ENCODE data around the gene SEMA3C. TPM values are rescaled to one million over a fixed set of nuclear protein-coding genes. Genes with fewer than 3 reads are reported as not detected.

SEMA3C gene
- total RNA-seq, 2 experiments from 2014 or later, result not detected

DNA sequence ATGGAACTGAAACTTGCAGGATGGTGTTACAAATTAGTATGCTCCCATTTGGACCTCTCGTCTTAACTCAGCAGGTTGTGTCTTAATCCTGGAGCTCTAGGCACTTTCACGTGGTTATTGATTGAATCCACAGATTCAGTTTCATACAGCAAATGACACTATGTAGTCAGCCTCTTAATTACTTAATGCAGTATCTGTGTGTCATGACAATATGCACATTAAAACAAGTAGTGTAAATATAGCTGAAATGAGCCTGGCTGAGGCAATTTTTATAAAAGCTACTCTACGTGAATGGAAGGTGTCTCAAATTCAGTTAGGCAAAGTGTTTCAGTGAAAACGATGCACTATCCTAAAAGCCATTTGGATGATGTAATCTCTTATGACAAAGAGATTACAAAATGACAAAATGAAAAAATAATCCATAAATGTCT, 193.7 kb downstream of the SEMA3C start:
- ChIA-PET POLR2A (no interaction called here), CTCF (no interaction called here)
- Mint-ChIP-seq H3K27ac (no peak overlapping the region), H3K4me1 (no peaks in the 10 kb centered on the region), H3K27me3 (no peaks in the 10 kb centered on the region), H3K9me3 (peaks cover 5% of the 10 kb centered on the region), H3K36me3 (ENCODE audit: low read depth) (no peaks in the 10 kb centered on the region), H3K4me3 (no peak overlapping the region)
- no peak for DNase-seq

GRCh38 chr7:80724249-80724871, 194.5 kb downstream of the SEMA3C start:
- H3K36me3 Mint-ChIP-seq (ENCODE audit: low read depth), result no peaks in the 10 kb centered on the region
- peaks cover 5% of the 10 kb centered on the region for H3K9me3 Mint-ChIP-seq
- DNase-seq, result no peak
- H3K27me3 Mint-ChIP-seq, result no peaks in the 10 kb centered on the region
- no peak overlapping the region for H3K4me3 Mint-ChIP-seq
- ChIA-PET CTCF (no interaction called here), POLR2A (no interaction called here)
- no peaks in the 10 kb centered on the region for H3K4me1 Mint-ChIP-seq
- H3K27ac Mint-ChIP-seq, result no peak overlapping the region

GRCh38 chr7:80722616-80723195, 196.1 kb downstream of the SEMA3C start:
- POLR2A ChIA-PET, result no interaction called here
- H3K4me1 Mint-ChIP-seq, result no peaks in the 10 kb centered on the region
- no peaks in the 10 kb centered on the region for H3K36me3 Mint-ChIP-seq (ENCODE audit: low read depth)
- H3K4me3 Mint-ChIP-seq, result no peak overlapping the region
- no peaks in the 10 kb centered on the region for H3K27me3 Mint-ChIP-seq
- H3K27ac Mint-ChIP-seq, result no peak overlapping the region
- CTCF ChIA-PET, result no interaction called here
- DNase-seq, result no peak
- H3K9me3 Mint-ChIP-seq, result peaks cover 2% of the 10 kb centered on the region

GRCh38 chr7:80721883-80722615, 196.8 kb downstream of the SEMA3C start:
- no peaks in the 10 kb centered on the region for H3K27me3 Mint-ChIP-seq
- DNase-seq, result no peak
- no peak overlapping the region for H3K27ac Mint-ChIP-seq
- POLR2A ChIA-PET, result no interaction called here
- H3K4me3 Mint-ChIP-seq, result no peak overlapping the region
- H3K4me1 Mint-ChIP-seq, result no peaks in the 10 kb centered on the region
- CTCF ChIA-PET, result no interaction called here
- H3K36me3 Mint-ChIP-seq (ENCODE audit: low read depth), result no peaks in the 10 kb centered on the region
- peaks cover 2% of the 10 kb centered on the region for H3K9me3 Mint-ChIP-seq

- Mint-ChIP-seq H3K4me1 (no peaks in the 10 kb centered on the region), H3K27me3 (no peaks in the 10 kb centered on the region), H3K4me3 (no peak overlapping the region), H3K9me3 (peaks cover 2% of the 10 kb centered on the region), H3K36me3 (ENCODE audit: low read depth) (no peaks in the 10 kb centered on the region), H3K27ac (no peak overlapping the region)
- DNase-seq, result no peak
- CTCF ChIA-PET, result no interaction called here
- POLR2A ChIA-PET, result no interaction called here
Measured at GRCh38 chr7:80720146-80720545, 198.7 kb downstream of the SEMA3C start.

DNA sequence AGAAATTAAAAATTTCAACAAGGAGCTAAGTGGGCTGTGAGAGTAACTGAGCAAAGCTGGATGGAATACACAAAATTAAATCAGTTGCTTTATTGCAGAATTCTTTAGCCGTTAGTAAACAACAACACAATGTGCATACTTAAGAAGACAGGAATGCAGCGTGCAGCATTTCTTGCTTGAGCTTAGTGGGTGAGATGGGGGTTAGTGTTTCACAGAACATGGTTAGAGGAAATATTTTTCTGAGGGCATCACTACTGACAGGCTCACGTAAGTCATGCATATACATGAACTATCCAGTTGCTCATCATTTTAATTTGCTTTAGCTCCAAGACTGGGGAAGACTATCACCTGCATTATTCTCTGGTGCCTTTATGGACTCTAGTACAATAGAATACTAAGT, 199.6 kb downstream of the SEMA3C start:
- H3K27ac Mint-ChIP-seq, result no peak overlapping the region
- no peaks in the 10 kb centered on the region for H3K36me3 Mint-ChIP-seq (ENCODE audit: low read depth)
- no peaks in the 10 kb centered on the region for H3K4me1 Mint-ChIP-seq
- H3K27me3 Mint-ChIP-seq, result no peaks in the 10 kb centered on the region
- POLR2A ChIA-PET, result no interaction called here
- CTCF ChIA-PET, result no interaction called here
- H3K9me3 Mint-ChIP-seq, result peaks cover 2% of the 10 kb centered on the region
- DNase-seq, result no peak
- no peak overlapping the region for H3K4me3 Mint-ChIP-seq

DNA sequence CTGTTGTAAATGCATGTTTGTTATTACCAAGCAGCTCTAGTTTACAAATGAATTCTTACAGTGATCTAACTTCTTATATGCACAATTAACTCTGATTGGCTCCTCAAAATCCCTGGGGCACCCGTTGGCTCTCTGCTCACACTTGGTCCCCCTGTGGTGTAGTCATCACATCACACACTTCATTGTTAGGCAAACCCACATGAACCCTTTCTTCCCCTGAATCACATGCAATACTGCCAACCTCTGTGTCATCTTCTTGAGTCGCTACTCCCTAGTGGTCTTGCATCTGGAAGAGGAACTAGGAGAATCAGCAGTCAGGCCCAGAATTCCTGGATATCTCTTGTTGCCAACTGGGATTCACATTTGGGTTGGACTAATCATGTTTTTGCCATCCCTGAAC, 207.3 kb downstream of the SEMA3C start:
- Mint-ChIP-seq H3K4me1 (no peaks in the 10 kb centered on the region), H3K4me3 (no peak overlapping the region), H3K36me3 (ENCODE audit: low read depth) (no peaks in the 10 kb centered on the region), H3K9me3 (no peaks in the 10 kb centered on the region), H3K27ac (no peak overlapping the region), H3K27me3 (no peaks in the 10 kb centered on the region)
- no peak for DNase-seq
- POLR2A ChIA-PET, result no interaction called here
- CTCF ChIA-PET, result no interaction called here

GRCh38 chr7:80708123-80708522, 210.7 kb downstream of the SEMA3C start:
- no peak overlapping the region for H3K27ac Mint-ChIP-seq
- no peak overlapping the region for H3K4me3 Mint-ChIP-seq
- H3K36me3 Mint-ChIP-seq (ENCODE audit: low read depth), result no peaks in the 10 kb centered on the region
- ChIA-PET POLR2A (no interaction called here), CTCF (no interaction called here)
- H3K27me3 Mint-ChIP-seq, result no peaks in the 10 kb centered on the region
- H3K9me3 Mint-ChIP-seq, result no peaks in the 10 kb centered on the region
- H3K4me1 Mint-ChIP-seq, result no peaks in the 10 kb centered on the region
- DNase-seq, result no peak

DNA sequence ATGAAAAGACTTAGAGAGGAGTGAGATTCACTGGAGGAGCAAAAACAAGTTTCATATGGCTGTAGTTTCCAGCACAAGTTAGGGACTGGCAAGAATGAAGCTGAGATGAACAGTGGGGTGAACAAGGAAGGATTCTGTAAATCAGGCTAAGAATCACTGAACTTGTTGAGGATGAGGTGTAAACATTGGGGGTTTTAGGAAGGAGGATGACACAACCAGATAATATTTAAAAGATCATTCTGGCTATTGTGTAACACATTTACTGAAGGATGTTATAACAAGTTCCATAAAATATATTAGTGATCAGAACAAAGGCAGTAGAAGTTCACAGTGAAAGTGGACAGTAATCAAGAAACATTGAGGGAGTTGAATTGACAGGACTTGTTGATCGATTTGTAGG, 211.5 kb downstream of the SEMA3C start:
- H3K36me3 Mint-ChIP-seq (ENCODE audit: low read depth), result no peaks in the 10 kb centered on the region
- no peak overlapping the region for H3K4me3 Mint-ChIP-seq
- H3K9me3 Mint-ChIP-seq, result no peaks in the 10 kb centered on the region
- no peak for DNase-seq
- ChIA-PET CTCF (no interaction called here), POLR2A (no interaction called here)
- no peaks in the 10 kb centered on the region for H3K4me1 Mint-ChIP-seq
- no peaks in the 10 kb centered on the region for H3K27me3 Mint-ChIP-seq
- H3K27ac Mint-ChIP-seq, result no peak overlapping the region

DNA sequence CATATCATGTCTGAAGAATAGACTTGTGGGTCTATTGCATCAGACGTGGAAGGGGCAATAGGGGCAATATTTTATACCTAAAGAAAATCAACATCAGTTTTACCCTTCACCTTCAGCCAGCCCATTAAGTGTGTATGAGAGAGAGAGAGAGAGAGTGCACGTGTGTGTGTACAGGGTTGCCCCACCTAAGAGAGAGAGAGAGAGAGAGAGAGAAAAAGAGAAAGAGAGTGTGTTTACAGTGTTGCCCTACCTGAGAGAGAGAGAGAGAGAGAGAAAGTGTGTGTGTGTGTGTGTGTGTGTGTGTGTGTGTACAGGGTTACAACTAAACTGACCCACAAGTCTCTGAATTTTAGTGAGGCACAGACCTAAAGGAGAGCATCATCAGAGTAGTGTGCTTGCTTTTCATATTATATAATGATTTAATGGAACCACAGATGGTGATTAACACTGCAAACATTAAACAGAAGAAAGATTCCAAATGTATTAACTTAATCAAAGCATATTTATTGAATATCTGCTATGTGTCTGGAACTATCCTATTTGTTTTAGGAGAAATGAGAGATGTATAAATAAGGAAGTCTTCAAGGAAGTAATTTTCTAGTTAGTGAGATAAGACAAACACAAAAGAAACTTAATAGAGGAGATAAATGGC, 213.6 kb downstream of the SEMA3C start:
- H3K36me3 Mint-ChIP-seq (ENCODE audit: low read depth), result no peaks in the 10 kb centered on the region
- H3K9me3 Mint-ChIP-seq, result no peaks in the 10 kb centered on the region
- H3K4me3 Mint-ChIP-seq, result no peak overlapping the region
- CTCF ChIA-PET, result no interaction called here
- no peaks in the 10 kb centered on the region for H3K4me1 Mint-ChIP-seq
- POLR2A ChIA-PET, result no interaction called here
- no peaks in the 10 kb centered on the region for H3K27me3 Mint-ChIP-seq
- DNase-seq, result no peak
- no peak overlapping the region for H3K27ac Mint-ChIP-seq

DNA sequence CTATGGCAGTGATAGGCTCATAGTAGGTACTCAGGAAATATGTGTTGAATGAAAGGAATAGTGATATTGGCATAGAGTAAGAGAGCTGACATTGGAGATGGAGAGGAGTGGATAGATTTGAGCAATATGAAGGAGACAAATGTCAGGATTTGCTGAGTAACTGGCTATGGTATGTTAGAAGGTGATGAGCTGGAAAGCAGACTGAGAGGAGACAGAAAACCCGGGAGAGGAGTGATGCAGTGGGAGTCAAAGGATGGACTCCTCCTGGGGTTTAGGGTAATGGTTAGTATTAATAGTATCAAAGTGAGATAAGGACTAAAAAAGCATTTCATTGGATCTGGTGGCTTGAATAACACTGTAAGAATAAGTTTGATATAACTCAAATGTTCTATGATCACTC, 215.6 kb downstream of the SEMA3C start:
- no peaks in the 10 kb centered on the region for H3K4me1 Mint-ChIP-seq
- H3K36me3 Mint-ChIP-seq (ENCODE audit: low read depth), result no peaks in the 10 kb centered on the region
- no peaks in the 10 kb centered on the region for H3K9me3 Mint-ChIP-seq
- H3K4me3 Mint-ChIP-seq, result no peak overlapping the region
- no peak overlapping the region for H3K27ac Mint-ChIP-seq
- POLR2A ChIA-PET, result no interaction called here
- CTCF ChIA-PET, result no interaction called here
- H3K27me3 Mint-ChIP-seq, result no peaks in the 10 kb centered on the region
- no peak for DNase-seq

GRCh38 chr7:80699721-80700256, 219.1 kb downstream of the SEMA3C start:
- no peaks in the 10 kb centered on the region for H3K36me3 Mint-ChIP-seq (ENCODE audit: low read depth)
- POLR2A ChIA-PET, result no interaction called here
- no peaks in the 10 kb centered on the region for H3K9me3 Mint-ChIP-seq

GRCh38 chr7:80699045-80699638, 219.7 kb downstream of the SEMA3C start:
- Mint-ChIP-seq H3K36me3 (ENCODE audit: low read depth) (no peaks in the 10 kb centered on the region), H3K9me3 (no peaks in the 10 kb centered on the region), H3K4me1 (no peaks in the 10 kb centered on the region), H3K4me3 (no peak overlapping the region), H3K27ac (no peak overlapping the region), H3K27me3 (no peaks in the 10 kb centered on the region)
- ChIA-PET CTCF (no interaction called here), POLR2A (no interaction called here)
- no peak for DNase-seq

More at GRCh38 chr7:80699721-80700256, 219.1 kb downstream of the SEMA3C start:
- Mint-ChIP-seq H3K27me3 (no peaks in the 10 kb centered on the region), H3K4me3 (no peak overlapping the region), H3K27ac (no peak overlapping the region), H3K4me1 (no peaks in the 10 kb centered on the region)
- CTCF ChIA-PET, result no interaction called here
- no peak for DNase-seq
